ENCODE measurements around the gene KDM2B.
A peak's percentile ranks its signal among the peaks of the same experiment; 100 is the strongest.

KDM2B gene

GRCh38 chr12:121525411-121525810 is 55.4 kb downstream of the KDM2B start:
- no peak for DNase-seq

GRCh38 chr12:121524196-121524916 is 56.5 kb downstream of the KDM2B start:
- DNase-seq, result no peak

GRCh38 chr12:121523741-121524140 is 57.1 kb downstream of the KDM2B start:
- DNase-seq, result no peak

GRCh38 chr12:121522971-121523370 is 57.9 kb downstream of the KDM2B start:
- no peak for DNase-seq

- DNase-seq, result no peak
Measured at GRCh38 chr12:121520586-121521086, 60.2 kb downstream of the KDM2B start.

- DNase-seq, result no peak
Measured at GRCh38 chr12:121520119-121520518, 60.7 kb downstream of the KDM2B start.

GRCh38 chr12:121519227-121519626 is 61.6 kb downstream of the KDM2B start:
- DNase-seq, result no peak

- DNase-seq, result no peak
Measured at GRCh38 chr12:121518656-121519055, 62.2 kb downstream of the KDM2B start.

- no peak for DNase-seq
Measured at GRCh38 chr12:121516437-121517011, 64.3 kb downstream of the KDM2B start.

- no peak for DNase-seq
Measured at GRCh38 chr12:121515615-121516014, 65.2 kb downstream of the KDM2B start.

GRCh38 chr12:121514184-121514742 is 66.6 kb downstream of the KDM2B start:
- DNase-seq, result no peak

GRCh38 chr12:121513464-121514183 is 67.2 kb downstream of the KDM2B start:
- peak; percentile 92 for DNase-seq

- no peak for DNase-seq
Measured at GRCh38 chr12:121512561-121512960, 68.3 kb downstream of the KDM2B start.

- no peak for DNase-seq
Measured at GRCh38 chr12:121511916-121512315, 68.9 kb downstream of the KDM2B start.

- DNase-seq, result no peak
Measured at GRCh38 chr12:121509339-121509738, 71.5 kb downstream of the KDM2B start.

- no peak for DNase-seq
Measured at GRCh38 chr12:121508533-121508932, 72.3 kb downstream of the KDM2B start.

- DNase-seq, result no peak
Measured at GRCh38 chr12:121507984-121508383, 72.8 kb downstream of the KDM2B start.

- no peak for DNase-seq
Measured at GRCh38 chr12:121507245-121507644, 73.6 kb downstream of the KDM2B start.

GRCh38 chr12:121505513-121505912 is 75.3 kb downstream of the KDM2B start:
- DNase-seq, result no peak

GRCh38 chr12:121504505-121504904 is 76.3 kb downstream of the KDM2B start:
- no peak for DNase-seq

GRCh38 chr12:121503395-121503794 is 77.4 kb downstream of the KDM2B start:
- DNase-seq, result no peak

GRCh38 chr12:121501946-121502345 is 78.9 kb downstream of the KDM2B start:
- DNase-seq, result no peak

GRCh38 chr12:121499929-121500793 is 80.7 kb downstream of the KDM2B start:
- peak; percentile 80 for DNase-seq

Data from islet precursor cell (in vitro differentiated cells).